Panc1 (cell line): ENCODE data around the gene NPB. TPM values are rescaled to one million over a fixed set of nuclear protein-coding genes. Genes with fewer than 3 reads are reported as not detected.

Experiments used
- ATAC-seq: fragments of 200-7000 bp; cut with Tn5 transposase; 2 replicates; pipeline ENCODE4 v1.9.1; 2020; ENCODE audit warnings: mild to moderate bottlenecking, moderate library complexity
- BruUV-seq: library from RNA; stranded (reverse); fragments of 400-500 nt; replicated peaks from 2 replicates; lab custom pipeline; 2021; lab: Mats Ljungman, UMichigan
- CTCF ChIA-PET: fragments of 300-600 bp; sonication (Branson Sonifier 250); formaldehyde crosslinking; loops from one replicate; lab custom pipeline; 2022; ENCODE audit warnings: antibody characterized with exemption; lab: Charles Lee
- POLR2A ChIA-PET: fragments of 300-600 bp; sonication (Branson Sonifier 250); formaldehyde crosslinking; loops from one replicate; lab custom pipeline; 2022; ENCODE audit warnings: antibody characterized with exemption; lab: Charles Lee
- DNase-seq: peaks from one replicate; pipeline ENCODE4 v3.0.0-alpha.2; 2010; ENCODE audit warnings: low read depth, low spot score
- H3K27ac ChIP-seq: 2 replicates; pipeline ENCODE4 v1.5.1; 2011; ENCODE audit warnings: mild to moderate bottlenecking, low read length, inconsistent platforms
- H3K27me3 ChIP-seq: fragments of 200-500 bp; sonication (Bioruptor generic); 2 replicates; pipeline ENCODE4 v1.6.0; 2014; ENCODE audit warnings: low read length, inconsistent platforms; ENCODE audit not compliant: control insufficient read depth, insufficient read depth
- H3K36me3 ChIP-seq: fragments of 200-500 bp; sonication (Bioruptor generic); 2 replicates; pipeline ENCODE4 v1.5.1; 2014; ENCODE audit warnings: inconsistent platforms, mild to moderate bottlenecking, low read length, moderate library complexity; ENCODE audit not compliant: control insufficient read depth, insufficient read depth
- H3K4me1 ChIP-seq: 2 replicates; pipeline ENCODE4 v1.5.1; 2011; ENCODE audit warnings: inconsistent platforms, mild to moderate bottlenecking, low read length, moderate library complexity; ENCODE audit not compliant: control insufficient read depth, insufficient read depth
- H3K4me3 ChIP-seq, 2 experiments: 2 replicates each; pipeline ENCODE4 v1.5.1; 2011 to 2012; ENCODE audit warnings: low read depth in 2 of 2, low read length in 2 of 2, mild to moderate bottlenecking in 2 of 2, inconsistent platforms in 1 of 2, moderate library complexity in 1 of 2
- H3K9me3 ChIP-seq: fragments of 200-500 bp; sonication (Bioruptor generic); 2 replicates; pipeline ENCODE4 v1.5.1; 2014; ENCODE audit warnings: low read depth, mild to moderate bottlenecking, inconsistent platforms, low read length, moderate library complexity; ENCODE audit not compliant: control insufficient read depth, insufficient read depth
- CTCF ChIP-seq: fragments of 450-650 bp; IDR thresholded peaks from 2 replicates; pipeline ENCODE4 v1.5.1; 2017; ENCODE audit warnings: mild to moderate bottlenecking
- POLR2AphosphoS5 ChIP-seq: IDR thresholded peaks from 2 replicates; pipeline ENCODE4 v1.6.1; 2012; ENCODE audit warnings: mild to moderate bottlenecking, low read depth, low read length, moderate library complexity
- SIN3A ChIP-seq: IDR thresholded peaks from 2 replicates; pipeline ENCODE4 v1.6.1; 2012; ENCODE audit warnings: low read depth, mild to moderate bottlenecking, low read length, moderate library complexity, borderline replicate concordance; ENCODE audit not compliant: insufficient read depth
- TCF7L2 ChIP-seq: IDR thresholded peaks from 2 replicates; pipeline ENCODE4 v1.6.1; 2011; ENCODE audit warnings: mild to moderate bottlenecking, low read depth, low read length, inconsistent platforms
- in situ Hi-C: cut with HindIII; loops from 2 replicates; pipeline ENCODE4 v1.10.0; 2016; ENCODE audit warnings: low sequenced_read_pairs, low pct_unique_long_range_greater_than_20kb
- intact Hi-C: fragments of 100-400 bp; cut with micrococcal nuclease; formaldehyde crosslinking; loops from one replicate; pipeline ENCODE4 v1.10.0; 2022; ENCODE audit not compliant: unreplicated experiment
- total RNA-seq: library from RNA; stranded (reverse); gene quantifications from one replicate; pipeline ENCODE4 v1.2.1, GENCODE V29; 2021; ENCODE audit not compliant: unreplicated experiment
- TF ChIP-seq, protein P1 (sequence below), 2 experiments: IDR thresholded peaks; 2 replicates each; pipeline ENCODE4 v1.6.1; 2011 to 2012; ENCODE audit warnings: low read depth in 2 of 2, control low read depth in 1 of 2, low read length in 1 of 2, mild to moderate bottlenecking in 1 of 2, moderate library complexity in 1 of 2; ENCODE audit not compliant: insufficient read depth in 1 of 2

NPB gene
- total RNA-seq, 1 experiment from 2014 or later: 3.9 TPM

GRCh38 chr17:81859906-81860755, 41.9 kb upstream of the NPB start, which contains the start of gene P4HB:
Gene P4HB (minus strand): TSS chr17:81860535. CDS start chr17:81860471, 64 bp downstream.
- BruUV-seq: no TSS peak

GRCh38 chr17:81860756-81861568, 41.1 kb upstream of the NPB start:
- Histone ChIP-seq H3K4me3 (peak overlapping the region; percentile 83 to 99), H3K4me1 (peaks cover 32% of the 10 kb centered on the region), H3K9me3 (no peaks in the 10 kb centered on the region), H3K36me3 (peaks cover 5% of the 10 kb centered on the region; the same call in 1 of the 2 replicates), H3K27ac (peak overlapping the region; percentile 95), H3K27me3 (no peaks in the 10 kb centered on the region)
- ATAC-seq: peak; percentile 94
- peak; percentile 99 for DNase-seq
- POLR2A ChIA-PET: interaction anchor here (0.6 to 0.7 kb wide), 3 partner anchors 35 to 158 kb away, joined by 3 read pairs; no protein-coding TSS in a partner anchor
- TF ChIP-seq POLR2AphosphoS5 (peak; percentile 96), SIN3A (peak; percentile 92), CTCF (no peak), TCF7L2 (no peak)
- TF ChIP-seq, protein P1, sequence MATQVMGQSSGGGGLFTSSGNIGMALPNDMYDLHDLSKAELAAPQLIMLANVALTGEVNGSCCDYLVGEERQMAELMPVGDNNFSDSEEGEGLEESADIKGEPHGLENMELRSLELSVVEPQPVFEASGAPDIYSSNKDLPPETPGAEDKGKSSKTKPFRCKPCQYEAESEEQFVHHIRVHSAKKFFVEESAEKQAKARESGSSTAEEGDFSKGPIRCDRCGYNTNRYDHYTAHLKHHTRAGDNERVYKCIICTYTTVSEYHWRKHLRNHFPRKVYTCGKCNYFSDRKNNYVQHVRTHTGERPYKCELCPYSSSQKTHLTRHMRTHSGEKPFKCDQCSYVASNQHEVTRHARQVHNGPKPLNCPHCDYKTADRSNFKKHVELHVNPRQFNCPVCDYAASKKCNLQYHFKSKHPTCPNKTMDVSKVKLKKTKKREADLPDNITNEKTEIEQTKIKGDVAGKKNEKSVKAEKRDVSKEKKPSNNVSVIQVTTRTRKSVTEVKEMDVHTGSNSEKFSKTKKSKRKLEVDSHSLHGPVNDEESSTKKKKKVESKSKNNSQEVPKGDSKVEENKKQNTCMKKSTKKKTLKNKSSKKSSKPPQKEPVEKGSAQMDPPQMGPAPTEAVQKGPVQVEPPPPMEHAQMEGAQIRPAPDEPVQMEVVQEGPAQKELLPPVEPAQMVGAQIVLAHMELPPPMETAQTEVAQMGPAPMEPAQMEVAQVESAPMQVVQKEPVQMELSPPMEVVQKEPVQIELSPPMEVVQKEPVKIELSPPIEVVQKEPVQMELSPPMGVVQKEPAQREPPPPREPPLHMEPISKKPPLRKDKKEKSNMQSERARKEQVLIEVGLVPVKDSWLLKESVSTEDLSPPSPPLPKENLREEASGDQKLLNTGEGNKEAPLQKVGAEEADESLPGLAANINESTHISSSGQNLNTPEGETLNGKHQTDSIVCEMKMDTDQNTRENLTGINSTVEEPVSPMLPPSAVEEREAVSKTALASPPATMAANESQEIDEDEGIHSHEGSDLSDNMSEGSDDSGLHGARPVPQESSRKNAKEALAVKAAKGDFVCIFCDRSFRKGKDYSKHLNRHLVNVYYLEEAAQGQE (IDR thresholded peaks at IDR 0.05; ENCODE audit: insufficient read depth in 1 of 2, low read depth in 2 of 2, low read length in 1 of 2): peak in 1 of 2 experiments; percentile 59; a peak in 1 of 4 replicates
- TSS peak; percentile 82 for BruUV-seq
- intact Hi-C loops (loop anchor here (10.0 kb wide), 1 partner anchor 164 kb away; the partner anchor contains the start of genes CENPX and LRRC45), in situ Hi-C loops (no loop called here)
- CTCF ChIA-PET: no interaction called here

More at GRCh38 chr17:81859906-81860755, 41.9 kb upstream of the NPB start, which contains the start of gene P4HB:
- Histone ChIP-seq H3K4me3 (peak within 1 kb of the TSS; percentile 83 to 99), H3K27me3 (no peaks in the 10 kb centered on the region), H3K36me3 (peaks cover 5% of the 10 kb centered on the region; the same call in 1 of the 2 replicates), H3K9me3 (no peaks in the 10 kb centered on the region), H3K27ac (peak within 1 kb of the TSS; percentile 95), H3K4me1 (peaks cover 25% of the 10 kb centered on the region)
- TF ChIP-seq POLR2AphosphoS5: peak; percentile 94
- TF ChIP-seq, protein P1 (IDR thresholded peaks at IDR 0.05; ENCODE audit: insufficient read depth in 1 of 2, low read depth in 2 of 2, low read length in 1 of 2): no peak
- peak; percentile 99 for TF ChIP-seq SIN3A
- in situ Hi-C loops: no loop called here
- intact Hi-C loops: loop anchor here (10.0 kb wide), 1 partner anchor 165 kb away; the partner anchor contains the start of genes CENPX and LRRC45
- ChIA-PET POLR2A (interaction anchor here (0.7 kb wide), 3 partner anchors 38 to 158 kb away, joined by 3 read pairs; no protein-coding TSS in a partner anchor), CTCF (no interaction called here)
- DNase-seq (no peak), ATAC-seq (no peak; the same call in 1 of the 2 replicates)
